HCT116 (cell line): ENCODE data around the gene DYNLT1.
"Not testable (repeated sequence)": the region's sequence is repeated elsewhere in the genome, so short reads cannot be mapped to it uniquely, and the experiment has no call there.

Experiments used
- CTCF ChIP-seq, 3 experiments: fragments of 200-600 bp in 1 of 3; sonication (generic) in 1 of 3; IDR thresholded peaks in 2 of 3; conservative IDR thresholded peaks in 1 of 3; 2 replicates each; pipeline ENCODE4 v1.5.1; 2012 to 2017; ENCODE audit warnings: low read depth in 2 of 3, low read length in 2 of 3, antibody characterized with exemption in 1 of 3, borderline replicate concordance in 1 of 3, control low read depth in 1 of 3, mild to moderate bottlenecking in 1 of 3, mixed read lengths in 1 of 3, mixed run types in 1 of 3, moderate library complexity in 1 of 3; ENCODE audit not compliant: insufficient read depth in 1 of 3
- ELF1 ChIP-seq: IDR thresholded peaks from 2 replicates; pipeline ENCODE4 v1.6.1; 2012; ENCODE audit warnings: low read depth, borderline replicate concordance
- EZH2 ChIP-seq: fragments of 200-600 bp; sonication (generic); IDR thresholded peaks from 2 replicates; pipeline ENCODE4 v1.6.1; 2017; ENCODE audit warnings: antibody characterized with exemption, mixed run types
- EZH2phosphoT487 ChIP-seq: fragments of 200-600 bp; IDR thresholded peaks from 2 replicates; pipeline ENCODE4 v1.6.1; 2018; ENCODE audit warnings: antibody characterized with exemption, borderline replicate concordance
- MAX ChIP-seq: IDR thresholded peaks from 2 replicates; pipeline ENCODE4 v1.6.1; 2012
- POLR2A ChIP-seq: IDR thresholded peaks from 2 replicates; pipeline ENCODE4 v1.7.0; 2011; ENCODE audit warnings: borderline replicate concordance; ENCODE audit not compliant: insufficient read depth, insufficient read length; ENCODE audit errors: extremely low read depth
- POLR2AphosphoS5 ChIP-seq: IDR thresholded peaks from 2 replicates; pipeline ENCODE4 v1.6.1; 2011; ENCODE audit warnings: mild to moderate bottlenecking, low read depth, low read length, moderate library complexity
- REST ChIP-seq: IDR thresholded peaks from 2 replicates; pipeline ENCODE4 v1.6.1; 2012; ENCODE audit warnings: low read depth
- SIN3A ChIP-seq: IDR thresholded peaks from 2 replicates; pipeline ENCODE4 v1.6.1; 2012; ENCODE audit warnings: low read depth
- YY1 ChIP-seq: IDR thresholded peaks from 2 replicates; pipeline ENCODE4 v1.6.1; 2011; ENCODE audit warnings: low read length, low read depth, moderate library complexity, mild to moderate bottlenecking; ENCODE audit not compliant: insufficient replicate concordance; ENCODE audit errors: extremely low read depth
- ZBTB33 ChIP-seq: IDR thresholded peaks from 2 replicates; pipeline ENCODE4 v1.6.1; 2011; ENCODE audit warnings: mild to moderate bottlenecking, low read length, moderate library complexity; ENCODE audit not compliant: insufficient replicate concordance; ENCODE audit errors: extremely low read depth
- ZNF274 ChIP-seq: fragments of 200-500 bp; sonication (Bioruptor generic); IDR thresholded peaks from 2 replicates; pipeline ENCODE4 v1.6.1; 2014; ENCODE audit warnings: mild to moderate bottlenecking, low read depth, low read length, inconsistent platforms

- TF ChIP-seq EZH2phosphoT487; EZH2; ELF1; POLR2A; ZBTB33; CTCF (IDR thresholded peaks at IDR 0.05 in 2 of 3, conservative IDR thresholded peaks at IDR 0.05 in 1 of 3; ENCODE audit: borderline replicate concordance in 1 of 3, insufficient read depth in 1 of 3, low read depth in 2 of 3, low read length in 2 of 3); YY1; ZNF274; MAX; SIN3A; REST; POLR2AphosphoS5: not testable (repeated sequence)
Observed at GRCh38 chr6:158632538-158633119, 11.9 kb downstream of the DYNLT1 start.
